Measurements from ENCODE around the gene VAC14.

The VAC14 gene

GRCh38 chr16:70703041-70703834 lies 97.7 kb downstream of the VAC14 start:
- no peak for DNase-seq

- DNase-seq: no peak
These were observed 98.3 kb downstream of the VAC14 start for GRCh38 chr16:70702624-70703023.

- no peak for DNase-seq
These were observed 99.0 kb downstream of the VAC14 start for GRCh38 chr16:70701998-70702397.

GRCh38 chr16:70701596-70701995 lies 99.4 kb downstream of the VAC14 start:
- DNase-seq: no peak

GRCh38 chr16:70701036-70701435 lies 99.9 kb downstream of the VAC14 start:
- no peak for DNase-seq

GRCh38 chr16:70700101-70701020 lies 100.6 kb downstream of the VAC14 start:
- DNase-seq: no peak

- DNase-seq: no peak
These were observed 101.3 kb downstream of the VAC14 start for GRCh38 chr16:70699696-70700095.

DNA sequence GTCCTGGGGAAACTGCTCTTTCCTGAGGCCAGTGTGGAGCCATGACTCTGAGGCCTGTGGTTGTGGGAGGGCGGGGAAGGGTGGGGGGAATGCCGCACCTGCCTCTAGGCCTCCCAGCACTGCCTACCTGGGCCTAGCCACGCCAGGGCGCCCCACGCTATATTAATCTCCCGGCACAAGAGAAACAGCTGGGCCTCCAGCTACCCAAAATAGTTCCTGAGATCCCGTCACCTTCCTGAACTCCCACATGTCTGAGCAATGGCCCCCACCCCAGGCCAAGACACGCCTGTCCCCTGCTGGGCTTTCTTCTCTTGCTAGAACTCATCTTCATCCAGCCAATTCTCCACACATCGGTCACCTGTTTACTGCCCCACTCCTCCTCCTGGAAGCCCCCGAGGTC lies 102.1 kb downstream of the VAC14 start:
- DNase-seq: no peak

GRCh38 chr16:70697594-70698170 lies 103.3 kb downstream of the VAC14 start:
- no peak for DNase-seq

DNA sequence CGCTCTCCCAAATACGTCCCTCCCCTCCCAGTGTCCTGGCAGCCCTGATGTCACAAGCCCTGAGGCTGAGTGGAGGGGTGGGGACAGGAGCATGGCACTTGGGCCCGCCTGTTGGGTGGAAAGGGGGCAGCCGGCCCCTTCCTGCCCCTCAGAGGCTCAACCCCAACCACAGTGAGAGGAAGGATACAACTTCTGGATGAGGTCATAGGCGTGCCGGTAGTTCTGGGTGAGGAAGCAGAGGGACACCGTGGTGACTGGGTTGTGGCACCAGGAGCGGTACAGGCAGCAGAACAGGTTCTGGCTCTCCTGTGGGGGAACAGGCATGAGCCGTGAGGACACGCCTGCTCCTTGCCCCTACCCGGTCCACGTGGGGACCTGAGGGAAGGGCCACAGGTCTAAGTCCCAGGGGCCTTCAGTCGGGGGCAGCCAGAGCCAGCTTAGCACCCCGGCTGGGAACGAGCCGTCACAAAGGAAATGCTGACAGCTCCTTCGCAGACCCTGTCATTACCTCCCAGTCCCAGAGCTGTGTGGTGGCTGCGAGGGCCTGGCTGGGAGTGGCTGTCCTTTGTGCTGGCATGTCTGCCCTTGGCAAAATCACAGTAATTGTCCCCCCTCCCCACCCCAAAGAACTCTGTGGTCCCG lies 103.9 kb downstream of the VAC14 start:
- DNase-seq: no peak

GRCh38 chr16:70696355-70696754 lies 104.6 kb downstream of the VAC14 start:
- DNase-seq: no peak

- no peak for DNase-seq
These were observed 105.5 kb downstream of the VAC14 start for GRCh38 chr16:70695331-70696070.

- DNase-seq: no peak
These were observed 106.1 kb downstream of the VAC14 start for GRCh38 chr16:70694868-70695218.

GRCh38 chr16:70694088-70694867 lies 106.7 kb downstream of the VAC14 start:
- DNase-seq: no peak

GRCh38 chr16:70692873-70693671 lies 107.9 kb downstream of the VAC14 start:
- no peak for DNase-seq

DNA sequence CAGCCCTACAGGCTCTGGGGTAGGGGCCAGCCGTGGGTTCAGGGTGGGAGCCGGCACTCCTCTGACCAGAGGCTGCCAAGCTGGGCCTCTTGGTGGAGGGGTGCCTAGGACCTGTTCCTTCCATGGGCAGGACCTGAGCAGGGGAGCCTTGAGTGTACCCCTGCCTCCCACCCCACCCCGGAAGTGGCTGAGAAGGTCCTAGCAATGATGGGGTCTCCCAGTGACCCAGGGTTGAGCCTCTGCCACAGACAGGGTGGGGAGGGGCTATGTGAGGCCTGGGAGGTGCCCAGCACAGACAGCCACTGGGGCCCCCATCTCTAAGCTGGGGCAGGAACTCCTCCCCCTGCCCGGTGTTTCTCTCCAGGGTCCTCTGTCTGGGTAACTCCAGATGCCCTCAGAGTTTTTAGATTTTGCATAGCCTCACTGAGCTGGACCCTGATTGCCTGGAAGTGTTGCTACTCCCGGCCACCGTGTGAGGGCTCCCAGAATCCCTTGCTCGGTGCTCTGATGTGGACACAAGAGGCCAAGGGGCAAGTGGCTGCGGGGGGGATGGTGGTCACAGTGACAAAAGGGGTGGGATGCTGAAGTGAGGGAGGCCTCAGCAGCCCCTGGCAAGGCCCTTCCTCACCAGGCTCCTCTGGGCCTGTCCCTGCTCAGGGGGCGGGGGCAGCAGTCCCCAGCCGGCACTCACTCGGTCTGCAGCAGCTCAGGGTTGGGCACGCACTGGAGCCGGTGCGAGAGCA lies 108.7 kb downstream of the VAC14 start:
- DNase-seq: no peak

GRCh38 chr16:70691223-70692129 lies 109.5 kb downstream of the VAC14 start:
- DNase-seq: no peak

GRCh38 chr16:70689970-70690891 lies 110.7 kb downstream of the VAC14 start:
- no peak for DNase-seq
